Adipocyte (in vitro differentiated cells): Measurements from ENCODE around the gene CHD9.
"Not testable (repeated sequence)": the region's sequence is repeated elsewhere in the genome, so short reads cannot be mapped to it uniquely, and the experiment has no call there.

Source experiments
- DNase-seq: peaks from one replicate; pipeline ENCODE4 v3.0.0-alpha.2; 2015; ENCODE audit warnings: low read depth
- H3K27me3 ChIP-seq: replicated peaks from 2 replicates; pipeline ENCODE4 v1.7.0; 2013; ENCODE audit warnings: mild to moderate bottlenecking, low read length, moderate library complexity; ENCODE audit not compliant: control insufficient read depth, insufficient read depth
- H3K36me3 ChIP-seq: 2 replicates; pipeline ENCODE4 v1.7.0; 2013; ENCODE audit warnings: low read length, mild to moderate bottlenecking, moderate library complexity; ENCODE audit not compliant: control insufficient read depth, insufficient read depth, severe bottlenecking
- H3K4me1 ChIP-seq: 2 replicates; pipeline ENCODE4 v1.7.0; 2013; ENCODE audit warnings: mild to moderate bottlenecking, low read length, moderate library complexity; ENCODE audit not compliant: control insufficient read depth, insufficient read depth
- H3K4me3 ChIP-seq: 2 replicates; pipeline ENCODE4 v1.7.0; 2013; ENCODE audit warnings: mild to moderate bottlenecking, low read length, moderate library complexity
- H3K9ac ChIP-seq: 2 replicates; pipeline ENCODE4 v1.7.0; 2013; ENCODE audit warnings: mild to moderate bottlenecking, low read length, moderate library complexity
- H3K9me3 ChIP-seq: 2 replicates; pipeline ENCODE4 v1.7.0; 2013; ENCODE audit warnings: mild to moderate bottlenecking, low read length, moderate library complexity; ENCODE audit not compliant: control insufficient read depth

Gene CHD9

DNA sequence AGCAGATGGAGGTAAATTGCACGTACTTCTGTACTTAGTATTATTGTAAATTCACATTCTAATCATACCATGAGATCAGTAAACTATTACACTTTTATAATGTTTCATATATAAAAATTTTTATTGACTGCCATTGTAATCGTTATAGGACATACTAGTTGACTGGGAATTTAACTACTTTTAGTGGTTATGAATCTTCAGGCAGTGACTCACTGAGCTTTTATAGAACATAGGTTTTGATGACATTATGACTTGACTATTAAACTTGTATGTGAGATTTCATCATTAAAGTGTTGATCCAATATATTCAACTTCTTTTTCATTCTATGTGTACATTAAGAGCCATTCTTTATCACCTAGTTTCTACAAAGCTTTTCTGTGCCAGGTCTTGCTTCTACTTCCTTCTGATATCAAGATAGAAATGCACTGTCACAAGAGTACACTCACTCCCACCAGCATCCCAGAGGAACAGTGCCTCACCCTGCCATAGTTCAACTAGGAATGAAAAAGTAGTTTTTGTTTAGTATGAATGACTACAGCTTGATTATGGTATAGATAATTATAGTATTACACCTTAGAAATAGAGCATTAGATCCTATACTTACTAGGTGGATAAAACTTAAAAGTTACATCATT is 237.1 kb downstream of the CHD9 start:
- Histone ChIP-seq H3K36me3 (peaks cover 98% of the 10 kb centered on the region), H3K9ac (no peak overlapping the region), H3K4me1 (peaks cover 23% of the 10 kb centered on the region), H3K9me3 (no peaks in the 10 kb centered on the region), H3K27me3 (no peaks in the 10 kb centered on the region), H3K4me3 (no peak overlapping the region)
- DNase-seq: peak; percentile 17

GRCh38 chr16:53297477-53297876 is 242.7 kb downstream of the CHD9 start:
- DNase-seq: no peak
- Histone ChIP-seq H3K9me3 (no peaks in the 10 kb centered on the region), H3K27me3 (no peaks in the 10 kb centered on the region), H3K4me1 (peaks cover 13% of the 10 kb centered on the region), H3K9ac (no peak overlapping the region), H3K36me3 (peaks cover 92% of the 10 kb centered on the region), H3K4me3 (no peak overlapping the region)

- Histone ChIP-seq H3K4me3 (no peak overlapping the region), H3K9ac (no peak overlapping the region), H3K4me1 (peaks cover 3% of the 10 kb centered on the region), H3K27me3 (no peaks in the 10 kb centered on the region), H3K36me3 (peaks cover 92% of the 10 kb centered on the region), H3K9me3 (no peaks in the 10 kb centered on the region)
- DNase-seq: no peak
These were observed 249.5 kb downstream of the CHD9 start for GRCh38 chr16:53304334-53304733.

GRCh38 chr16:53305743-53306142 is 251.0 kb downstream of the CHD9 start:
- H3K27me3 ChIP-seq: no peaks in the 10 kb centered on the region
- no peak overlapping the region for H3K9ac ChIP-seq
- no peak for DNase-seq
- no peaks in the 10 kb centered on the region for H3K9me3 ChIP-seq
- no peak overlapping the region for H3K4me3 ChIP-seq
- peaks cover 3% of the 10 kb centered on the region for H3K4me1 ChIP-seq
- peaks cover 90% of the 10 kb centered on the region for H3K36me3 ChIP-seq

GRCh38 chr16:53309457-53309856 is 254.7 kb downstream of the CHD9 start:
- Histone ChIP-seq H3K9me3 (no peaks in the 10 kb centered on the region), H3K27me3 (no peaks in the 10 kb centered on the region), H3K4me3 (no peak overlapping the region), H3K36me3 (peaks cover 94% of the 10 kb centered on the region), H3K4me1 (peaks cover 2% of the 10 kb centered on the region), H3K9ac (no peak overlapping the region)
- no peak for DNase-seq

DNA sequence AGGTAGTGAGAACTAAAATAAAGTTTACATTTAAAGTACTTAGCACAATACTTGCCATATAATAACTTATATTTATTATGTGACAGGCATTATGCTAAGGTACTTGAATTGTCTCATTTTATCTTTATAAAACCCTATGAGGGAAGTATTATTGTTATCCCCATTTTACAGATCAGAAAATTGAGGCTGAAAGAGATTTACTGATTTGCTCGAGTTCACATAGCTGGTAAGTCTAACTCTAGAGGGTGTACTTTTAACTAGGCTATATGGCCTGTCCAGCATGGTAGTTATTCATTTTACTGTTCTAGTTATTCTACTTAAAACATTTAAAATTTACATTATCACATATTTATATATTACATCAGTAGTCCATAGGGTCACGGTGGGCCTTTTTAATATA is 266.2 kb downstream of the CHD9 start:
- no peaks in the 10 kb centered on the region for H3K4me1 ChIP-seq
- DNase-seq: no peak
- no peak overlapping the region for H3K9ac ChIP-seq
- H3K4me3 ChIP-seq: no peak overlapping the region
- no peaks in the 10 kb centered on the region for H3K9me3 ChIP-seq
- no peaks in the 10 kb centered on the region for H3K27me3 ChIP-seq
- peaks cover 100% of the 10 kb centered on the region for H3K36me3 ChIP-seq

DNA sequence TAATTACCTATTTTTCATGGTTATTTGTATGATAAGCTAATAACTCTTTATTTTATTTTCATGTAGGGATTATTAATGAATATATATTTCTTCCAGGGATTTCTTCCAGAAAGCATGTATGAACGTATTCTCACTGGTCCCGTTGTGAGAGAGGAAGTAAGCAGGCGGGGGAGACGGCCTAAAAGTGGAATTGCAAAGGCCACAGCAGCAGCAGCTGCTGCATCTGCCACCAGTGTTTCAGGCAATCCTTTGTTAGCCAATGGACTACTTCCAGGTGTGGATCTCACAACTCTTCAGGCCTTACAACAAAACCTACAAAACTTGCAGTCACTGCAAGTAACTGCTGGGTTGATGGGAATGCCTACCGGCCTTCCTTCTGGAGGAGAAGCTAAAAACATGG is 269.1 kb downstream of the CHD9 start:
- H3K36me3 ChIP-seq: peaks cover 88% of the 10 kb centered on the region
- H3K9ac ChIP-seq: no peak overlapping the region
- H3K4me3 ChIP-seq: no peak overlapping the region
- no peaks in the 10 kb centered on the region for H3K27me3 ChIP-seq
- H3K9me3 ChIP-seq: no peaks in the 10 kb centered on the region
- no peak for DNase-seq
- no peaks in the 10 kb centered on the region for H3K4me1 ChIP-seq

DNA sequence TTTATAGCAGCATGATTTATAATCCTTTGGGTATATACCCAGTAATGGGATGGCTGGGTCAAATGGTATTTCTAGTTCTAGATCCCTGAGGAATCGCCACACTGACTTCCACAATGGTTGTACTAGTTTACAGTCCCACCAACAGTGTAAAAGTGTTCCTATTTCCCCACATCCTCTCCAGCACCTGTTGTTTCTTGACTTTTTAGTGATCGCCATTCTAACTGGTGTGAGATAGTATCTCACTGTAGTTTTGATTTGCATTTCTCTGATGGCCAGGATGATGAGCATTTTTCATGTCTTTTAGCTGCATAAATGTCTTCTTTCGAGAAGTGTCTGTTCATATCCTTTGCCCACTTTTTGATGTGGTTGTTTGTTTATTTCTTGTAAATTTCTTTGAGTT is 276.2 kb downstream of the CHD9 start:
- not testable (repeated sequence) for H3K4me1 ChIP-seq, H3K9ac ChIP-seq, H3K4me3 ChIP-seq, H3K27me3 ChIP-seq, H3K9me3 ChIP-seq, DNase-seq
- peaks cover 18% of the 10 kb centered on the region for H3K36me3 ChIP-seq

DNA sequence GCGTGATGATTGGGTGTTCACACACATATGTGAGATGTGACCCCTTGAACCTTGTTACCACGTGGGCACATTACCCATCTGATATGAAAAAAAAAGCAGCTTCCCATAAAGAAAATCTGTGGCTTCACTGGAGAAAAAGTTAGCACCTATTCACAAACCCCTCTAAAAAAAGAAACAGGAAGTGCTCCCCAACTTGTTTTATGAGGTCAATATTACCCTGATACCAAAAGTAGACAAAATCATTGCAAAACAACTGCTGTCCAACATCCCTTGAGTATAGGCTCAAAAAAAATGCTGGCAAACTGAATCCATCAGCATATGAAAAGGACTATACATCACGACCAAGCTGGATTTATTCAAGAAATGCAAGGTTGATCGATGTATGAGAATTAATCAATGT is 279.8 kb downstream of the CHD9 start:
- peaks cover 7% of the 10 kb centered on the region for H3K4me1 ChIP-seq

GRCh38 chr16:53337294-53337693 is 282.5 kb downstream of the CHD9 start:
- H3K36me3 ChIP-seq: no peaks in the 10 kb centered on the region
- H3K4me1 ChIP-seq: peaks cover 7% of the 10 kb centered on the region
- no peaks in the 10 kb centered on the region for H3K27me3 ChIP-seq
- H3K9ac ChIP-seq: no peak overlapping the region
- H3K4me3 ChIP-seq: no peak overlapping the region
- no peak for DNase-seq
- H3K9me3 ChIP-seq: no peaks in the 10 kb centered on the region

More for the DNA sequence above, 279.8 kb downstream of the CHD9 start:
- H3K27me3 ChIP-seq: no peaks in the 10 kb centered on the region
- H3K4me3 ChIP-seq: no peak overlapping the region
- H3K36me3 ChIP-seq: no peaks in the 10 kb centered on the region
- no peak overlapping the region for H3K9ac ChIP-seq
- no peaks in the 10 kb centered on the region for H3K9me3 ChIP-seq
- DNase-seq: no peak

DNA sequence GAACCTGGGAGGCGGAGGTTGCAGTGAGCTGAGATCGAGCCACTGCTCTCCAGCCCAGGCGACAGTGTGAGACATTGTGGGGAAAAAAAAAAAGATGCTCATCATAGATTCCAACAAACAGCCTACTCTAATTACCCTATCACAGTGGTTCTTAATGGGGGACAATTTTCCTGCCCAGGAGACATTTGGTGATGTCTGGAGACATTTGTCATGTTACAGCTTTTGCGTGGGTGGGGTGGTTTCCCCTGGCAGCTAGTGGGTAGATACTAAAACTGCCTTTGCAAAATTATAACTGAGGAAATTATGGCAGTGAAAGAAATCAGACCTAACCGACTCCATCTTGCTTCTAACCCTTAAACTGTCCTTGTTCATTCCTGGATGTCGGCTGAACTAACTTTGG is 287.0 kb downstream of the CHD9 start:
- H3K4me3 ChIP-seq: no peak overlapping the region
- no peak for DNase-seq

DNA sequence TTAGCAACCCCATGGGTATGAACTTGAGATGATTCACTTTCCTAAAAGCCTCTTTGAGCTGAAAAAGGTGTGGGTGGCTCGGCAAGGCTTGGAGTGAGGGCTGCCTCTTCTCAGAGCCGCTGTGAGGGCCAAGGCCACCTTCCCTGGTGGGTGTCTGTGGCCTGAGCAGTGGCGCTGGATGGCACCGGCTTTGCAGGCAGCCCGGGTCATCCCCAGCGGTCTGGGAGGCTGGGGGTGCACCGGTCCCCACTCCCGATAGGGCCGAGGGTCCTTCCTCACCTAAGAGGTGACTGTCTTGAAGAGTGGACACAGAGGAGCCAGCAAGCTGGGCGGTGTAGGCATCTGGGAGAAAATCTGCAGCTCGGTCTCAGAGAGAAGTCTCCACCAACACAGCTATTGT is 300.3 kb downstream of the CHD9 start:
- no peaks in the 10 kb centered on the region for H3K9me3 ChIP-seq
- H3K4me1 ChIP-seq: no peaks in the 10 kb centered on the region
- H3K27me3 ChIP-seq: peaks cover 21% of the 10 kb centered on the region
- no peak overlapping the region for H3K4me3 ChIP-seq
- no peaks in the 10 kb centered on the region for H3K36me3 ChIP-seq
- DNase-seq: no peak
- H3K9ac ChIP-seq: no peak overlapping the region

More for the DNA sequence above, 287.0 kb downstream of the CHD9 start:
- Histone ChIP-seq H3K9me3 (no peaks in the 10 kb centered on the region), H3K9ac (no peak overlapping the region), H3K4me1 (no peaks in the 10 kb centered on the region), H3K27me3 (peaks cover 4% of the 10 kb centered on the region), H3K36me3 (no peaks in the 10 kb centered on the region)
